KMS-11 (cell line): Measurements from ENCODE around the gene MALT1.

Source experiments
- H2AFZ ChIP-seq: fragments of 200-600 bp; sonication (generic); 2 replicates; pipeline ENCODE4 v1.6.1; 2016; ENCODE audit warnings: antibody characterized with exemption, mixed run types, low read depth
- H3K27ac ChIP-seq: fragments of 200-600 bp; sonication (generic); 2 replicates; pipeline ENCODE4 v1.6.1; 2016; ENCODE audit warnings: mild to moderate bottlenecking, mixed run types
- H3K27me3 ChIP-seq: fragments of 200-600 bp; sonication (generic); 2 replicates; pipeline ENCODE4 v1.6.1; 2017; ENCODE audit warnings: mild to moderate bottlenecking, low read depth, mixed run types, moderate library complexity; ENCODE audit not compliant: insufficient read depth
- H3K36me3 ChIP-seq: fragments of 200-600 bp; sonication (generic); 2 replicates; pipeline ENCODE4 v1.6.1; 2017; ENCODE audit warnings: mild to moderate bottlenecking, mixed run types; ENCODE audit not compliant: insufficient read depth
- H3K4me1 ChIP-seq: fragments of 200-600 bp; sonication (generic); 2 replicates; pipeline ENCODE4 v1.6.1; 2016; ENCODE audit warnings: mild to moderate bottlenecking, low read depth, mixed run types; ENCODE audit not compliant: poor library complexity, severe bottlenecking
- H3K4me2 ChIP-seq: fragments of 200-600 bp; sonication (generic); 2 replicates; pipeline ENCODE4 v1.7.0; 2016; ENCODE audit warnings: mild to moderate bottlenecking, mixed run types
- H3K4me3 ChIP-seq: fragments of 200-600 bp; sonication (generic); IDR thresholded peaks from 2 replicates; pipeline ENCODE4 v1.6.1; 2017; ENCODE audit warnings: low read depth, low read length, mixed read lengths; ENCODE audit not compliant: insufficient read depth
- H3K79me2 ChIP-seq: fragments of 200-600 bp; sonication (generic); 2 replicates; pipeline ENCODE4 v1.6.1; 2016; ENCODE audit warnings: low read depth, mixed run types; ENCODE audit not compliant: insufficient read depth
- H3K9ac ChIP-seq: fragments of 200-600 bp; sonication (generic); 2 replicates; pipeline ENCODE4 v1.6.1; 2016; ENCODE audit warnings: mild to moderate bottlenecking, mixed run types
- H4K20me1 ChIP-seq: fragments of 200-600 bp; sonication (generic); 2 replicates; pipeline ENCODE4 v1.6.1; 2016; ENCODE audit warnings: mild to moderate bottlenecking, mixed run types; ENCODE audit not compliant: insufficient read depth
- CTCF ChIP-seq: fragments of 200-600 bp; sonication (generic); conservative IDR thresholded peaks from 2 replicates; pipeline ENCODE4 v1.6.1; 2017; ENCODE audit warnings: low read depth, mild to moderate bottlenecking, antibody characterized with exemption, low read length, moderate library complexity, mixed read lengths

MALT1 gene

GRCh38 chr18:58753976-58754375, 82.7 kb downstream of the MALT1 start:
- no peak overlapping the region for H3K27ac ChIP-seq
- H3K4me2 ChIP-seq = no peak overlapping the region
- no peaks in the 10 kb centered on the region for H3K79me2 ChIP-seq
- no peak overlapping the region for H3K9ac ChIP-seq
- H3K4me3 ChIP-seq = no peak overlapping the region
- TF ChIP-seq CTCF = no peak
- peaks cover 10% of the 10 kb centered on the region; the same call in 1 of the 2 replicates for H3K36me3 ChIP-seq
- peaks cover 7% of the 10 kb centered on the region; the same call in 1 of the 2 replicates for H3K27me3 ChIP-seq
- H4K20me1 ChIP-seq = no peaks in the 10 kb centered on the region
- no peak overlapping the region for H2AFZ ChIP-seq
- no peaks in the 10 kb centered on the region for H3K4me1 ChIP-seq

- 0 out of 2 replicates have a peak, but pooled peaks cover 4% of the 10 kb centered on the region for H3K36me3 ChIP-seq
- H2AFZ ChIP-seq = no peak overlapping the region
- no peak for TF ChIP-seq CTCF
- H4K20me1 ChIP-seq = no peaks in the 10 kb centered on the region
- peaks cover 13% of the 10 kb centered on the region; the same call in 1 of the 2 replicates for H3K27me3 ChIP-seq
- no peak overlapping the region for H3K4me2 ChIP-seq
- no peaks in the 10 kb centered on the region for H3K4me1 ChIP-seq
- no peaks in the 10 kb centered on the region for H3K79me2 ChIP-seq
- no peak overlapping the region for H3K27ac ChIP-seq
- H3K9ac ChIP-seq = no peak overlapping the region
- H3K4me3 ChIP-seq = no peak overlapping the region
Observed at GRCh38 chr18:58754544-58755068, 83.3 kb downstream of the MALT1 start.

GRCh38 chr18:58755304-58756010, 84.2 kb downstream of the MALT1 start:
- Histone ChIP-seq H3K79me2 (no peaks in the 10 kb centered on the region), H3K27ac (no peak overlapping the region), H3K36me3 (no peaks in the 10 kb centered on the region), H3K27me3 (peaks cover 22% of the 10 kb centered on the region; the same call in 1 of the 2 replicates), H3K9ac (no peak overlapping the region), H4K20me1 (no peaks in the 10 kb centered on the region), H3K4me3 (no peak overlapping the region), H3K4me2 (no peak overlapping the region), H2AFZ (no peak overlapping the region), H3K4me1 (peaks cover 7% of the 10 kb centered on the region)
- TF ChIP-seq CTCF = no peak

GRCh38 chr18:58756148-58756547, 84.9 kb downstream of the MALT1 start:
- Histone ChIP-seq H3K4me3 (no peak overlapping the region), H3K4me1 (peaks cover 14% of the 10 kb centered on the region), H3K9ac (no peak overlapping the region), H3K36me3 (no peaks in the 10 kb centered on the region), H3K27ac (no peak overlapping the region), H3K79me2 (no peaks in the 10 kb centered on the region), H2AFZ (no peak overlapping the region), H3K4me2 (no peak overlapping the region), H4K20me1 (no peaks in the 10 kb centered on the region), H3K27me3 (peaks cover 24% of the 10 kb centered on the region; the same call in 1 of the 2 replicates)
- TF ChIP-seq CTCF = no peak
